ENCODE results near the gene ITGA2B. TPM values are rescaled to one million over a fixed set of nuclear protein-coding genes. Genes with fewer than 3 reads are reported as not detected.
"Not testable (repeated sequence)": the region's sequence is repeated elsewhere in the genome, so short reads cannot be mapped to it uniquely, and the experiment has no call there.

ITGA2B gene
- polyA plus RNA-seq, 1 donor (not counting 4 experiments of a cell fraction or from before 2014, with no cell fraction given) = not detected

- Histone ChIP-seq H2AFZ (ENCODE audit: control insufficient read depth, low read length) (peak within 1 kb of the TSS; percentile 78), H3K9me1 (ENCODE audit: control insufficient read depth, extremely low read depth, insufficient read depth, low read length) (no peaks in the 10 kb centered on the region), H3K27ac (ENCODE audit: control insufficient read depth, insufficient read depth, low read length) (peak within 1 kb of the TSS; percentile 91), H3K36me3 (ENCODE audit: control insufficient read depth in 2 of 2, extremely low read depth in 1 of 2, insufficient read depth in 2 of 2, low read length in 2 of 2) (peaks cover 9 to 10% of the 10 kb centered on the region in 2 experiments), H3K27me3 (ENCODE audit: control insufficient read depth, extremely low read depth, insufficient read depth, low read length) (no peaks in the 10 kb centered on the region), H3K4me1 (ENCODE audit: control insufficient read depth, extremely low read depth, insufficient read depth, low read length) (peaks cover 36% of the 10 kb centered on the region), H3K79me2 (ENCODE audit: control insufficient read depth, insufficient read depth, low read length) (peaks cover 15% of the 10 kb centered on the region), H3K9me3 (ENCODE audit: control insufficient read depth, low read depth, low read length) (no peaks in the 10 kb centered on the region), H3K4me2 (ENCODE audit: control insufficient read depth, extremely low read depth, insufficient read depth, low read depth, low read length) (peak within 1 kb of the TSS; percentile 78), H4K20me1 (ENCODE audit: control insufficient read depth, extremely low read depth, insufficient read depth, low read length) (no peaks in the 10 kb centered on the region), H3K4me3 (ENCODE audit: control insufficient read depth in 2 of 3, extremely low read depth in 1 of 3, insufficient read depth in 2 of 3, low read depth in 1 of 3, low read length in 3 of 3) (peak within 1 kb of the TSS; percentile 80 to 93 (median 81)), H3K9ac (ENCODE audit: control insufficient read depth, extremely low read depth, insufficient read depth, low read length) (peak within 1 kb of the TSS; percentile 89)
- dilution Hi-C loops (cut with MboI; ENCODE audit: extremely low pct_ligation_motif_present, low sequenced_read_pairs) = no loop called here
- no peak for TF ChIP-seq CTCF (optimal IDR thresholded peaks at IDR 0.05 in 1 of 3, IDR thresholded peaks at IDR 0.05 in 1 of 3, conservative IDR thresholded peaks at IDR 0.05 in 1 of 3; ENCODE audit: extremely low read depth in 1 of 3, insufficient read depth in 2 of 3, low read length in 3 of 3)
- TF ChIP-seq EZH2 (IDR thresholded peaks at IDR 0.05; ENCODE audit: low read length) = no peak
- DNase-seq (ENCODE audit: low read depth, low spot score) (peak; percentile 96), FAIRE-seq (peak; percentile 92)
These were observed 44.5 kb downstream of the ITGA2B start, which contains the start of gene GRN for GRCh38 chr17:44344939-44345453. Gene GRN, plus strand, starts transcription at chr17:44345302. Its CDS starts 3,863 bp downstream, at chr17:44349165.

GRCh38 chr17:44343510-44344209, 45.8 kb downstream of the ITGA2B start:
- Histone ChIP-seq H3K79me2 (ENCODE audit: control insufficient read depth, insufficient read depth, low read length) (peaks cover 15% of the 10 kb centered on the region), H3K27me3 (ENCODE audit: control insufficient read depth, extremely low read depth, insufficient read depth, low read length) (no peaks in the 10 kb centered on the region), H3K27ac (ENCODE audit: control insufficient read depth, insufficient read depth, low read length) (no peak overlapping the region), H3K9ac (ENCODE audit: control insufficient read depth, extremely low read depth, insufficient read depth, low read length) (no peak overlapping the region), H2AFZ (ENCODE audit: control insufficient read depth, low read length) (peak overlapping the region; percentile 47), H3K4me3 (ENCODE audit: control insufficient read depth in 2 of 3, extremely low read depth in 1 of 3, insufficient read depth in 2 of 3, low read depth in 1 of 3, low read length in 3 of 3) (no peak overlapping the region), H4K20me1 (ENCODE audit: control insufficient read depth, extremely low read depth, insufficient read depth, low read length) (no peaks in the 10 kb centered on the region), H3K4me2 (ENCODE audit: control insufficient read depth, extremely low read depth, insufficient read depth, low read depth, low read length) (peak overlapping the region; percentile 78), H3K4me1 (ENCODE audit: control insufficient read depth, extremely low read depth, insufficient read depth, low read length) (peaks cover 28% of the 10 kb centered on the region), H3K36me3 (ENCODE audit: control insufficient read depth in 2 of 2, extremely low read depth in 1 of 2, insufficient read depth in 2 of 2, low read length in 2 of 2) (no peaks in the 10 kb centered on the region), H3K9me1 (ENCODE audit: control insufficient read depth, extremely low read depth, insufficient read depth, low read length) (no peaks in the 10 kb centered on the region), H3K9me3 (ENCODE audit: control insufficient read depth, low read depth, low read length) (no peaks in the 10 kb centered on the region)
- dilution Hi-C loops (cut with MboI; ENCODE audit: extremely low pct_ligation_motif_present, low sequenced_read_pairs) = no loop called here
- no peak for FAIRE-seq
- TF ChIP-seq EZH2 (IDR thresholded peaks at IDR 0.05; ENCODE audit: low read length) (no peak), CTCF (optimal IDR thresholded peaks at IDR 0.05 in 1 of 3, IDR thresholded peaks at IDR 0.05 in 1 of 3, conservative IDR thresholded peaks at IDR 0.05 in 1 of 3; ENCODE audit: extremely low read depth in 1 of 3, insufficient read depth in 2 of 3, low read length in 3 of 3) (no peak)
- DNase-seq (ENCODE audit: low read depth, low spot score) = no peak

DNA sequence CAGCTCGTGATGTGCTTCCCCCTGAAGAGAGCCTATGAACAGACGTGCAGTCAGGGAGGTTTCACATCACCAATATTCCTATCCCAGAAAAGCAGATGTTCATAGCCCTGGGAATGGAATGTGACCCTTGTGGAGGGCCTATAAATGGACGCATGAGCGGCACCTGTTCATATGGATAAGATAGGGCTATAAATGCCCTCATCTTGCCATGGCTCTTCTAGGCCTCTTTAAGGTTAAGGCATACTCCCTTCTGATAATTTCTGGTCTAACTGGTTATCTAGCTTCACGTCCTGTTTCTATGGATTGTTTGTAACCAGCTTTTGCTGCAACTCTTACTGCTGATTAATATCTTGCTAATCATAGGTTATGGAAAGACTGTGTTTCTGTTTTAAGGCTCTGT, 48.9 kb downstream of the ITGA2B start:
- H2AFZ ChIP-seq (ENCODE audit: control insufficient read depth, low read length); H3K27ac ChIP-seq (ENCODE audit: control insufficient read depth, insufficient read depth, low read length); DNase-seq (ENCODE audit: low read depth, low spot score); dilution Hi-C loops (cut with MboI; ENCODE audit: extremely low pct_ligation_motif_present, low sequenced_read_pairs); H3K36me3 ChIP-seq (ENCODE audit: control insufficient read depth in 2 of 2, extremely low read depth in 1 of 2, insufficient read depth in 2 of 2, low read length in 2 of 2); FAIRE-seq; H3K27me3 ChIP-seq (ENCODE audit: control insufficient read depth, extremely low read depth, insufficient read depth, low read length); H3K9me1 ChIP-seq (ENCODE audit: control insufficient read depth, extremely low read depth, insufficient read depth, low read length); H3K4me3 ChIP-seq (ENCODE audit: control insufficient read depth in 2 of 3, extremely low read depth in 1 of 3, insufficient read depth in 2 of 3, low read depth in 1 of 3, low read length in 3 of 3); H3K9ac ChIP-seq (ENCODE audit: control insufficient read depth, extremely low read depth, insufficient read depth, low read length); H4K20me1 ChIP-seq (ENCODE audit: control insufficient read depth, extremely low read depth, insufficient read depth, low read length); H3K9me3 ChIP-seq (ENCODE audit: control insufficient read depth, low read depth, low read length); H3K79me2 ChIP-seq (ENCODE audit: control insufficient read depth, insufficient read depth, low read length); H3K4me2 ChIP-seq (ENCODE audit: control insufficient read depth, extremely low read depth, insufficient read depth, low read depth, low read length): not testable (repeated sequence)
- peaks cover 11% of the 10 kb centered on the region for H3K4me1 ChIP-seq (ENCODE audit: control insufficient read depth, extremely low read depth, insufficient read depth, low read length)
